Endothelial cell of umbilical vein (primary cell): ENCODE data around the gene NEMP2. TPM values are rescaled to one million over a fixed set of nuclear protein-coding genes. Genes with fewer than 3 reads are reported as not detected.

Source experiments
- BruUV-seq: library from RNA; stranded (reverse); fragments of 400-500 nt; replicated peaks from 2 replicates; lab custom pipeline; 2021; lab: Mats Ljungman, UMichigan
- CTCF ChIA-PET: fragments of 300-600, 350-600 bp; sonication (Branson Sonifier 250); formaldehyde crosslinking; loops from one replicate; lab custom pipeline; 2021; ENCODE audit warnings: antibody characterized with exemption, inconsistent platforms; lab: Charles Lee
- POLR2A ChIA-PET: fragments of 300-600, 350-600 bp; sonication (Branson Sonifier 250); formaldehyde crosslinking; loops from one replicate; lab custom pipeline; 2021; ENCODE audit warnings: antibody characterized with exemption, inconsistent platforms; lab: Charles Lee
- DNase-seq: peaks from one replicate; pipeline ENCODE4 v3.0.0-alpha.2; 2011; ENCODE audit warnings: low read depth, low spot score
- FAIRE-seq: peaks from 2 replicates; lab custom pipeline; 2011; peaks lifted over from hg19 to GRCh38; lab: Jason Lieb, UNC
- H2AFZ ChIP-seq: 2 replicates; pipeline ENCODE4 v1.6.0; 2012; ENCODE audit warnings: low read depth, low read length, control low read depth, inconsistent platforms
- H3K27ac ChIP-seq: 2 replicates; pipeline ENCODE4 v1.5.1; 2011; ENCODE audit warnings: low read depth, mild to moderate bottlenecking, control low read depth, low read length, moderate library complexity; ENCODE audit not compliant: insufficient read depth
- H3K27me3 ChIP-seq, 2 experiments: 2 replicates each; pipeline versions ENCODE4 v1.6.0 to v1.6.1; 2011; ENCODE audit warnings: low read length in 2 of 2, mixed read lengths in 1 of 2; ENCODE audit not compliant: control insufficient read depth in 2 of 2, insufficient read depth in 2 of 2
- H3K36me3 ChIP-seq, 2 experiments: 2 replicates in 1 of 2; 3 replicates in 1 of 2; pipeline ENCODE4 v1.5.1; 2011; ENCODE audit warnings: low read length in 2 of 2, mild to moderate bottlenecking in 1 of 2, moderate library complexity in 1 of 2; ENCODE audit not compliant: control insufficient read depth in 2 of 2, insufficient read depth in 2 of 2; ENCODE audit errors: extremely low read depth in 1 of 2
- H3K4me1 ChIP-seq: 3 replicates; pipeline ENCODE4 v1.5.1; 2011; ENCODE audit warnings: mild to moderate bottlenecking, low read length; ENCODE audit not compliant: control insufficient read depth, insufficient read depth; ENCODE audit errors: extremely low read depth
- H3K4me2 ChIP-seq: 2 replicates; pipeline ENCODE4 v1.6.1; 2011; ENCODE audit warnings: low read length, control low read depth, mixed read lengths; ENCODE audit not compliant: insufficient read depth
- H3K4me3 ChIP-seq, 3 experiments: fragments of 200-600 bp in 1 of 3; sonication (generic), shearing (Covaris generic) in 1 of 3; replicated peaks in 1 of 3; 2 replicates each; pipeline ENCODE4 v1.5.1; 2011 to 2016; ENCODE audit warnings: control low read depth in 3 of 3, low read length in 3 of 3, mild to moderate bottlenecking in 2 of 3, inconsistent platforms in 1 of 3, low read depth in 1 of 3, moderate library complexity in 1 of 3; ENCODE audit not compliant: insufficient read depth in 1 of 3
- H3K79me2 ChIP-seq: 2 replicates; pipeline ENCODE4 v1.6.0; 2012; ENCODE audit warnings: low read length, inconsistent platforms; ENCODE audit not compliant: control insufficient read depth, insufficient read depth
- H3K9ac ChIP-seq: replicated peaks from 2 replicates; pipeline ENCODE3; 2011; ENCODE audit warnings: low read length, control low read depth; ENCODE audit not compliant: insufficient read depth; ENCODE audit errors: extremely low read depth
- H3K9me1 ChIP-seq: replicated peaks from 3 replicates; pipeline ENCODE4 v1.6.0; 2011; ENCODE audit warnings: mild to moderate bottlenecking, low read length; ENCODE audit not compliant: control insufficient read depth, insufficient read depth; ENCODE audit errors: extremely low read depth
- H3K9me3 ChIP-seq: replicated peaks from 2 replicates; pipeline ENCODE4 v1.5.1; 2012; ENCODE audit warnings: low read length, inconsistent platforms; ENCODE audit not compliant: control insufficient read depth, insufficient read depth
- H4K20me1 ChIP-seq: replicated peaks from 2 replicates; pipeline ENCODE3; 2011; ENCODE audit warnings: mild to moderate bottlenecking, low read length; ENCODE audit not compliant: control insufficient read depth, insufficient read depth; ENCODE audit errors: extremely low read depth
- EZH2 ChIP-seq: IDR thresholded peaks from 2 replicates; pipeline ENCODE4 v1.6.1; 2012; ENCODE audit warnings: borderline replicate concordance, low read depth, mild to moderate bottlenecking, moderate library complexity, low read length, inconsistent platforms; ENCODE audit not compliant: severe bottlenecking
- FOS ChIP-seq: IDR thresholded peaks from 2 replicates; pipeline ENCODE4 v1.6.1; 2011; ENCODE audit warnings: mild to moderate bottlenecking, low read length, moderate library complexity, borderline replicate concordance; ENCODE audit not compliant: insufficient read depth
- JUN ChIP-seq: IDR thresholded peaks from 2 replicates; pipeline ENCODE4 v1.6.1; 2011; ENCODE audit warnings: borderline replicate concordance, low read depth; ENCODE audit not compliant: insufficient read length, insufficient read depth
- MYC ChIP-seq: IDR thresholded peaks from one replicate; pipeline ENCODE4 v1.6.1; 2011; ENCODE audit warnings: mild to moderate bottlenecking, low read depth, low read length
- POLR2A ChIP-seq: IDR thresholded peaks from 2 replicates; pipeline ENCODE4 v1.6.1; 2012; ENCODE audit warnings: low read depth, mild to moderate bottlenecking, control low read depth, low read length
- POLR2AphosphoS5 ChIP-seq: IDR thresholded peaks from 2 replicates; pipeline ENCODE4 v1.6.1; 2012; ENCODE audit warnings: low read depth, mild to moderate bottlenecking, control low read depth, low read length, moderate library complexity; ENCODE audit not compliant: insufficient read depth
- dilution Hi-C: fragments of 300-500 bp; cut with MboI; formaldehyde crosslinking; loops from one replicate; pipeline ENCODE4 v1.15.0; 2019; ENCODE audit warnings: low sequenced_read_pairs; ENCODE audit not compliant: extremely low pct_ligation_motif_present
- intact Hi-C: fragments of 100-400 bp; cut with micrococcal nuclease; formaldehyde crosslinking; loops from one replicate; pipeline ENCODE4 v1.10.0; 2022
- polyA plus RNA-seq, 4 experiments: library from polyadenylated mRNA; depleted of rRNA in 3 of 4; stranded (reverse) in 3 of 4; unstranded in 1 of 4; fragments of >200 nt; gene quantifications; 2 replicates each; pipeline versions ENCODE4 v1.2.1 to v1.2.3, GENCODE V29; 2011 to 2012; ENCODE audit warnings: missing spikeins in 1 of 4
- total RNA-seq: library from RNA; stranded (reverse); gene quantifications from 2 replicates; pipeline ENCODE4 v1.2.3, GENCODE V29; 2021
- TF ChIP-seq, protein P1 (sequence below): IDR thresholded peaks from 2 replicates; pipeline ENCODE4 v1.6.1; 2011; ENCODE audit not compliant: insufficient read depth, insufficient read length
- TF ChIP-seq, protein P2 (sequence below), 2 donors: IDR thresholded peaks; 1 replicate in 1 of 2; 2 replicates in 1 of 2; pipeline ENCODE4 v1.5.1; 2011; ENCODE audit warnings: low read length in 2 of 2, mild to moderate bottlenecking in 2 of 2, moderate library complexity in 2 of 2, control low read depth in 1 of 2, inconsistent platforms in 1 of 2, low read depth in 1 of 2; ENCODE audit not compliant: insufficient read depth in 1 of 2; ENCODE audit errors: extremely low read depth in 1 of 2

NEMP2 gene
- total and polyA plus RNA-seq, 2 donors (not counting 3 experiments of a cell fraction or from before 2014, with no cell fraction given) = 3.1 to 8.4 TPM

DNA sequence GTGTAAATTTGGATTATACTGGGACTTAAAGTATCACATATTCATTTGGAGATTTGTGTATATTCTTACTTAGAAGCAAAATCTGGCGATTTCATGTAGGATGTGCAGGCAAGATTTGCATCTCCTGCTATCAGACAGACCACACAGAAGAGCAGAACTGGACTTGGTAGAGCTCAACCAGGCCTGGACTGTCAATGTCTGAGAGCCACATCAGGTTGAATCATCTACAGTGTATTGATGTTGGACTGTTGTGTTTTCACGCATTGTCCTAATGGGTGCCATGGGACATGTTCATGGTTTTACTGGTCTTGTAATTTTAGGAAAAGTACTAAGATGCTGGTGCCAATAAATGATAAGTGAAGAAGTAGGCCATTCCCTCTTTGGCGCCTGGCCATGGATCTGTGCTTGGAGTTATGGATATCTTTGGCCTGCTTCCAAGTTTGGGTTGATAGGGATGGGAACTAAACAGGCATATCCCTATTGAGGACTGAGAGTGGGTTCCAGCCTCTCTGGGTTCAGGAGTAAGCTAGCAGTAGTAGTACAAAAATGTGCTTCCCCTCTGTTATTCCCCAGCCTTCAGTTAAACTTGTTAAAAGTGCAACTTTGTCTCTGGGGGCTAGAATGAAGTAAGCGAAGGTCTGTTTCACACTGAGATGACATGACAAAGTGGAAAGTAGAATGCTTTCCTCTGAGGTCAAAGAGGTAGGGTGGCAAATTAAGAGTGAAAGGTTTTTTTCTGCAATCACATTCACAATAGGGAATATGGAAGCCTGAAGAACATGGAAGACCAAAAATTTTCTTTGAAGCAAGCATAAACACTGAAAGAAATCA lies 49.2 kb upstream of the NEMP2 start:
- no peak for FAIRE-seq
- dilution Hi-C loops (no loop called here), intact Hi-C loops (no loop called here)
- no peak overlapping the region for H3K4me2 ChIP-seq
- no peaks in the 10 kb centered on the region for H3K79me2 ChIP-seq
- TF ChIP-seq FOS (no peak), JUN (no peak), EZH2 (no peak), POLR2AphosphoS5 (no peak), POLR2A (no peak), MYC (no peak)
- TF ChIP-seq, protein P1, sequence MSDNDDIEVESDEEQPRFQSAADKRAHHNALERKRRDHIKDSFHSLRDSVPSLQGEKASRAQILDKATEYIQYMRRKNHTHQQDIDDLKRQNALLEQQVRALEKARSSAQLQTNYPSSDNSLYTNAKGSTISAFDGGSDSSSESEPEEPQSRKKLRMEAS = no peak
- TF ChIP-seq, protein P2, sequence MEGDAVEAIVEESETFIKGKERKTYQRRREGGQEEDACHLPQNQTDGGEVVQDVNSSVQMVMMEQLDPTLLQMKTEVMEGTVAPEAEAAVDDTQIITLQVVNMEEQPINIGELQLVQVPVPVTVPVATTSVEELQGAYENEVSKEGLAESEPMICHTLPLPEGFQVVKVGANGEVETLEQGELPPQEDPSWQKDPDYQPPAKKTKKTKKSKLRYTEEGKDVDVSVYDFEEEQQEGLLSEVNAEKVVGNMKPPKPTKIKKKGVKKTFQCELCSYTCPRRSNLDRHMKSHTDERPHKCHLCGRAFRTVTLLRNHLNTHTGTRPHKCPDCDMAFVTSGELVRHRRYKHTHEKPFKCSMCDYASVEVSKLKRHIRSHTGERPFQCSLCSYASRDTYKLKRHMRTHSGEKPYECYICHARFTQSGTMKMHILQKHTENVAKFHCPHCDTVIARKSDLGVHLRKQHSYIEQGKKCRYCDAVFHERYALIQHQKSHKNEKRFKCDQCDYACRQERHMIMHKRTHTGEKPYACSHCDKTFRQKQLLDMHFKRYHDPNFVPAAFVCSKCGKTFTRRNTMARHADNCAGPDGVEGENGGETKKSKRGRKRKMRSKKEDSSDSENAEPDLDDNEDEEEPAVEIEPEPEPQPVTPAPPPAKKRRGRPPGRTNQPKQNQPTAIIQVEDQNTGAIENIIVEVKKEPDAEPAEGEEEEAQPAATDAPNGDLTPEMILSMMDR (IDR thresholded peaks at IDR 0.05; ENCODE audit: extremely low read depth in 1 of 2, insufficient read depth in 1 of 2, low read depth in 1 of 2, low read length in 2 of 2) = no peak
- H3K9me1 ChIP-seq = no peaks in the 10 kb centered on the region
- no peak overlapping the region for H3K4me3 ChIP-seq
- H3K4me1 ChIP-seq = no peaks in the 10 kb centered on the region
- H3K27me3 ChIP-seq = no peaks in the 10 kb centered on the region
- H3K36me3 ChIP-seq = no peaks in the 10 kb centered on the region
- no peak overlapping the region for H3K27ac ChIP-seq
- no peak overlapping the region for H3K9ac ChIP-seq
- DNase-seq = no peak
- H2AFZ ChIP-seq = no peak overlapping the region
- CTCF ChIA-PET = interaction anchor here (0.7 kb wide), 1 partner anchor 16 kb away, joined by 3 read pairs; no protein-coding TSS in a partner anchor
- POLR2A ChIA-PET = no interaction called here
- no TSS peak for BruUV-seq
- no peaks in the 10 kb centered on the region for H4K20me1 ChIP-seq
- H3K9me3 ChIP-seq = no peaks in the 10 kb centered on the region
